Stimulated activated CD8-positive, alpha-beta memory T cell treated with anti-CD3 and anti-CD28 coated beads, Interleukin-15, amount 100 ng/mL, for 1 hour (primary cell): Measurements from ENCODE around the gene STH.

Experiments
- DNase-seq: peaks from one replicate; pipeline ENCODE4 v3.0.0-alpha.2; 2020; ENCODE audit warnings: low read depth

STH gene

DNA sequence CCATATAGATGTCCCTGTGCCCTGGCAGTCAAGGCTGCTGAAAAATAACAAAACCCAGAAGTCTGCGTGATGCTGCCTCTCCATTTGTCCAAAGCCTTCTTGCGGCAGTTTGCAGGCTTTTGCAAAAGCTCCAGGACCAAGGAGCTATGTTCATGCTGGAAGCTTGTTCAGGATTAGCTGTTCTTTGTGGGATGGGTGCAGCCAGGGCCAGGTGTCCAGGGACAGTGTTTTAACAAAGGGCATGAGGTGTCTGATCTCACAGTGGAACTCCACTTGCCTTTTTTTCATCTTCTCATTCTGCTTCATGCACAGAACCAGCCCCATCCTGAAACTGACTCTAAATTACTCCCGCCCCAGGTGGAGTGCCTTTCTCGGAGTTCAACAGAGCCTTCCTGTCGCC lies 31.7 kb upstream of the STH start:
- no peak for DNase-seq

DNA sequence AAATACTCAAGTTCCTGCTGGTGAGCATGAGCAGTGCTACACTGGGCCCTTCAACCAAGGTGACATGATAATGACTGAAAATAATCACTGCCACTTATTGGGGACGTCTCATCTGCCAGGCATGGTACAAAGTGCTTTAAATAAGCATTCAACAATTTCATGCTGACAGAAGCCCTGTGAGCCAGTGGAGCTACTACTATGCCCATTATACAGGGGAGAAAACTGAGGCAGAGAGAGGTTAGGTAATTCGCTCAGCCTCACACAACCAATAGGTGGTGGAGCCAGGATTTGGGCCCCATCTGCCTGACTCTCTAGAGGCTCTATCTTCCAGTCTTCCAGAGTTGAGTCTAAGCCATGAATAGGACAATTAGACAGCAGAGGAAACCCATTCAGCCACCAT lies 30.3 kb upstream of the STH start:
- no peak for DNase-seq

DNA sequence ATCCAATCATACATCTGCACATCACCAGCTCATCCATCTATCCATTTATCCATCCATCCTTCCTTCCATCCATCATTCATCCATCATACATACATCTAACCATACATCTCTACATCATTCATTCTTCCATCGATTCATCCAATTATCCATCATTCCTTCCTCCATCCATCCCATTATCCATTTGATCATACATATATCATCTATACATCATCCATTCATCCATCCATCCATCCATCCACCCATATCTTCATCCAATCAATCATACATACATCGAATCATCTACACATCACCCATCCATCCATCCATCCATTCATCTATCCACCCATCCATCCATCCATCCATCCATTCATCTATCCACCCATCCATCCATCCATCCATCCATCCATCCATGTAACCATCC lies 29.3 kb upstream of the STH start:
- DNase-seq: no peak

DNA sequence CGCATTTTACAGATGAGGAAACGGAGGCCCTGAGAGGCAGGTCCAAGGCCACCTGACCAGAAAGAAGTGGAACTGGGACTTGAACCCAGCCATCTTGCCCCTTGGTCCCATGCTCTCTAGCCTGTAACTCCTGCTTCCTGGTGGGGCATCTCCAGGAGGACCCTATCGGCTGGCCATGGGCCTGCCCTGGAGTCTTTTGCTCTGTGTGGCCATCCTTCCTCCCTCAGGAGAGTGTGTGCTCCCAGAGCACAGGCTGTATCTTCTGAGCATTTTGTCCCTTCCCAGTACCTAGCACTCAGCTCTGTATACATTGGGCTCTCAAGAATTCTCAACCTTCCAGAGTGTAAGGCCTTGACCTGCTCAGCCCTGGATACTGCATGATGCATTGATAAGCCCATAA lies 28.4 kb upstream of the STH start:
- DNase-seq: no peak

DNA sequence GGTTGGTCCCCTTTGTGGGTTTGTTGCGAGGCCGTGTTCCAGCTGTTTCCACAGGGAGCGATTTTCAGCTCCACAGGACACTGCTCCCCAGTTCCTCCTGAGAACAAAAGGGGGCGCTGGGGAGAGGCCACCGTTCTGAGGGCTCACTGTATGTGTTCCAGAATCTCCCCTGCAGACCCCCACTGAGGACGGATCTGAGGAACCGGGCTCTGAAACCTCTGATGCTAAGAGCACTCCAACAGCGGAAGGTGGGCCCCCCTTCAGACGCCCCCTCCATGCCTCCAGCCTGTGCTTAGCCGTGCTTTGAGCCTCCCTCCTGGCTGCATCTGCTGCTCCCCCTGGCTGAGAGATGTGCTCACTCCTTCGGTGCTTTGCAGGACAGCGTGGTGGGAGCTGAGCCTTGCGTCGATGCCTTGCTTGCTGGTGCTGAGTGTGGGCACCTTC lies 27.3 kb upstream of the STH start:
- no peak for DNase-seq

DNA sequence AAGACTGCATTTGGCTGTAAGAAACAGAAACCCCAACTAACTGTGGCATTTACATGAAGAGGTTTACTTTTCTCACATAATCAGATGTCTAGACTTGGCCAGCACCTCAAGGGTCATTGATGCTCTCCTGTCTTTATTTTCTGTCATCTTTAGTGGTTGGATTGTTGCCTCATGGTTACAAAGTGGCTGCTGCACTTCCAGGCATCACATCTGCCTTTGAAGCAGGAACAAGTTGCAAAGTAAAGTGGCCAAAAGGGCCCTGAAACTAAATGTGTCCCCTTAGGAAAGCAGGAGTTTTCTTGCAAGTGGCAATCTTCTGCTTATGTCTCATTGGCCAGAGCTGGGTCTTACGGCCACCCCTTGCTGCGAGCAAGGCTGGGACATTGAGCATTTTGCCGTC lies 26.5 kb upstream of the STH start:
- DNase-seq: no peak

DNA sequence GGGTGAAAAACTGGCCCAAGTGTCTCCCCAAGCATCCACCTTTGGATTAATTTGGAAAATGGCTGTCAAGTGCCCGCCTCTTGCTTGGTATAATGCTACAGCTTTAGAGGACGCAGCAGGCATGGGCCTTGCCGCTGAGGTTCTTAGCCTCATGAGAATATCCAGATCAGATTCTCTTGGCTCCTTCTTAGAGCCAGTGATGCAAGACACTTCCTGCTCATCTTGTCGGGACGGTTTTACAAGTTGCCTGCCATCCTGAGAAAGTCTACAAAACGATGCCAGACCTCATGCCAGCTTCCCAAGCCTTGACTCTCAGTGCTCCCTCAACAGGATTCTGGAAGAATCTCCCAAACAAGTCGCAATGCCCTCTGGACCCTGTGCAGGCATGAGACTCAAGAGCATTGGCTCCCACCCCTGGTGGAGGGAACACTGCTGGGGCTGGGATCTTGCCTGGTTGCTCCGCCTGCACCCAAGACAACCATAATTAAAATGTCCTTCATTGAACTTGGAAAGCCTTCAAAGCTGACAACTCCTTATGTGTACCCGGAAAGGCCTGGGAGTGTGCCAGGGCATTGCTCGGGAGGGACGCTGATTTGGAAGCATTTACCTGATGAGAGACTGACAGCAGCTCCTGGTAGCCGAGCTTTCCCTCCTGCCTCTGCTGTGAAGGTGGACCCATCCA lies 25.8 kb upstream of the STH start:
- DNase-seq: no peak

DNA sequence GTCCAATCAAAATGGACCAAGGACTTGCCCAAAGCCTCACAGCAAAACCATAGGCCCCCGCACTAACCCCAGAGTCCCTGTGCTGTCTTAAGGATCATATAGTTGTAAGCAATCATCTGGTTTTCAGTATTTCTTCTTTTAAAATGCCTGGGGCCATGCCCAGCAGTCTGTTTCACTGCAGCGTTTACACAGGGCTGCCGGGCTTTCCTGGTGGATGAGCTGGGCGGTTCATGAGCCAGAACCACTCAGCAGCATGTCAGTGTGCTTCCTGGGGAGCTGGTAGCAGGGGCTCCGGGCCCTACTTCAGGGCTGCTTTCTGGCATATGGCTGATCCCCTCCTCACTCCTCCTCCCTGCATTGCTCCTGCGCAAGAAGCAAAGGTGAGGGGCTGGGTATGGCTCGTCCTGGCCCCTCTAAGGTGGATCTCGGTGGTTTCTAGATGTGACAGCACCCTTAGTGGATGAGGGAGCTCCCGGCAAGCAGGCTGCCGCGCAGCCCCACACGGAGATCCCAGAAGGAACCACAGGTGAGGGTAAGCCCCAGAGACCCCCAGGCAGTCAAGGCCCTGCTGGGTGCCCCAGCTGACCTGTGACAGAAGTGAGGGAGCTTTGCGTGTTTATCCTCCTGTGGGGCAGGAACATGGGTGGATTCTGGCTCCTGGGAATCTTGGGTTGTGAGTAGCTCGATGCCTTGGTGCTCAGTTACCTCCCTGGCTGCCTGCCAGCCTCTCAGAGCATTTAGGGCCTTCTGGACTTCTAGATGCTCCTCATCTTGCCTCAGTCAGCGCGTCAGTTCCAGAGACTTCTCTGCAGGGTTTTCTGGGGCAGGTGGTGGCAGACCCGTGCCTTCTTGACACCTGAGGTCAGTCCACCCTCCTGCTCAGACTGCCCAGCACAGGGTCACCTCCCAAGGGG lies 24.8 kb upstream of the STH start:
- DNase-seq: no peak

DNA sequence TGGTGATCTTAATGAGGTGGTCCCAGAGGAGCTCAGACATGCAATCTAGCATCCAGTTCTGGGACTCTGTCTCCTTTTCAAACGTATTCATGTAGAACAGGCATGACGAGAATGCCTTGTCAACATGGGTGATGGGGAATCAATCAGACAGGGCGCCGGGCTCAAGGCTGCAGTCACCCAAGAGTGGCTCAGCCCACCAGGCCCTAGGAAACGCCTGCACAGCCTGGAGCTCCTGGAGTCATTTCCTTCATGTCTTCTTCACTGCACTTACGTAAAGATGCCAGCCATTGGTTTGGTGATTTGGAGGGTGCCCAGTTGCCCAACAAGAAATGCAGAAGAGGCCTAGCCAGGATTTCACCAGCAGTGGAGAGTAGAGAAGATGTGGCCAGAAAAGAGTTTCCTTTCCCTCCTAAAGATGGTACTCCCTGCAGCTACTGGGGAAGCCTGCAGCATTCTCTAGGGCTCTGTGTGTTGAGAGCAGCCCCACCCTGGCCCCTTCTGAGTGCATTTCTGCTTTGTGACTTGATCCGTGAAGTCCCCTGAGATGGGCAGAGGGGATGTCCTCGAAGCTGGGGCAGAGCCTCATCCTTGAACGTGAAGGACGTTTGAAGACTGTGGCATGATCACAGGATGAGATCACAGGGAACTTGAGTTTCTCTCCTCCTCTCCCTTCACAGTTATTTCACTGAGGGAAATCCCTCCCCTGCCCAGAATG lies 24.0 kb upstream of the STH start:
- no peak for DNase-seq

DNA sequence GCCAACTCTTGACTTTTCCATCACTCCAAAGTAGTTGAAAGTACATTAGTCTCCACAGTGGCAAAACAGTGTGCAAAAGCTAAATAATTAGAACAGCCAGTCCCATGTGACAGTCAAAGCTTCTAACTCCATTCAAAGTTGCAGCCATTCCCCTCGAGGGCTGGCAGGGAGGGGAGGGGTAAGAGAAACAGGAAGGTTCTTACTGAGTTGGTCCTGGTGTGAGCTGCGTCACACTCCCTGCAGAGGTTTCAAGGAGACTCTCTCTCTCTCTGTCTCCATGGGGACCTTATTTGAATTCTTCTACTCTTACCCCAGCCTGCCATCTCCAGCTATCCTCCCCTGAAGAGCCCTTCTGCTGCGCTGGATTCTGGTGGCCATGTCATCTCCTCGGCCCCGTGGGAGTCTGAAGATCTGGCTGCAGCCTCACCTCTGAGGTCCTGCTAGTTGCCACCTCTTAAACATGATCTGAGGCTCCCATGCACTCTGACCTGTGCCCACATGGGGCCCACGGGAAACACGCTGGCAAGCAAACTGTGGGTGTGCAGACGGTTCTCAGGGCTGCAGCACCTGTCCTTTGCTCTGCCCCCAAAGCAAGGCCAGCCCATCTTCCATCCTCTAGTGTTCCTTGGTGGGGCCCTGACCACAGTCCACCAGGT lies 23.3 kb upstream of the STH start:
- no peak for DNase-seq

DNA sequence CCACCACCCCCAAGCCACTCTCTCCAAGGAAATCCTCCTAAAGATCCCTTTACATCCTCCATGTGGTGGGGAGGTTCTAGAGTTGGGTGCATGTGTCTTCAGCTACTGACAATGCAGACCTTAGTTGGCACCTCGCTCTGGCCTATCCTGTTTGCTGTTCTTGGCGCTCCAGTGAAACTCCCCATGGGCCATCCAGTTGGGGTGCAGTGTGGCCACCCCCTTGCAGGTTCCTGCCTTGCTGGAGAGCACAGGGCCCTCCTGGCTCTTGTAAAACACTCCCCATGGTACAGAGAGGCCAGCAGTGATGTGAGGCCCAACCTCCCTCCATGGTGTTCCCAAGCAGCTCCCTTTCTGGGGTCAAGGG lies 22.7 kb upstream of the STH start:
- DNase-seq: no peak

DNA sequence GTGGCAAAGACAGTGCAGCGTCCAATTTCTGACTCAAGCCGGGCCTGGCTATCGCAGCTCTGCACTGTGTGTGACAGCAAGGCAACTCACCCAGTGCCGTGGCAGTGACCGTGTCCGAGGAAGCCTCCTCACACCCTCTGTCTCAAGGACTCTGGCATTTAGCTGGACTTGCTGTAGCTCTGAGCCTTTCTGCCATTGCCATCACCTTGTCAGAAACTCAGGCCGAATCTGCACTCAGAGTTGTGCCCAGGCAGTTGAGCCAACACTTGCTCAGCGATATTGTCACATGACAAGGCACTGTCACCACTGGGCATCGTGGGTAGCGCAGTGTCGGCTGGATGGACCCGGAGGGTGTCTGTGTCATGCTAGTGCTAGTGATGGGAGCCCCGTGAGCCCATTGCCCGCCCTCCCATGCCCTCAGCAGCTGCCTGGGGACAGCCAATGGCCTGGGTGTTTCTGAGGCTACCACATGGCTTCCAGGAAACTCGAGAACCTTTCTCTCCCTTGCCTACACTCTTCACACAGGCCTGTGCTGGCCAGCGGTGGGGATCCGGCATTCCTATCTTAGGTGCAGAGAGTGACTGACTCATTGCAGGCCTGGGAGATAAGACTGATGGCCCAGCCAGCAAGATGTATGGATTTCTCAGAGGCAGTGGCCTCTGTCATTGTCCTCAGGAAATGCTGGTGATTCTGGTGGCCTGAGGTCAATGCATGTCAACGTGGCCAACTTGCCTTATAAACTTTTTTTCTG lies 22.1 kb upstream of the STH start:
- DNase-seq: no peak

DNA sequence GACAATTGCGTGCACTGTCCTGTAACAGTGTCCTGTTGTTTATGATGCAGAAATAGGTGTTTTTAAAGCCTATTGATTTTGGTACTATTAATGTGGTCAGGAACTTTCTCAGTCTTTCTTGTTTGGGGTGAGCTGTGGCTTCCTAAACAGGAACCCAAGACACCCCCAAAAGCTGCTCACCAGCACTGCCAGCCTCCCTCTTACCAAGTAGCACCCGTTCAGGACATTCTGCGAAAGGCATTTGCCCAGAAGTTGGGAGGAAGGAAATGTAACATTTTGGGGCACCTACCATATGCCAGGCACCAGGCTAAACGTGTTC lies 21.6 kb upstream of the STH start:
- DNase-seq: no peak

DNA sequence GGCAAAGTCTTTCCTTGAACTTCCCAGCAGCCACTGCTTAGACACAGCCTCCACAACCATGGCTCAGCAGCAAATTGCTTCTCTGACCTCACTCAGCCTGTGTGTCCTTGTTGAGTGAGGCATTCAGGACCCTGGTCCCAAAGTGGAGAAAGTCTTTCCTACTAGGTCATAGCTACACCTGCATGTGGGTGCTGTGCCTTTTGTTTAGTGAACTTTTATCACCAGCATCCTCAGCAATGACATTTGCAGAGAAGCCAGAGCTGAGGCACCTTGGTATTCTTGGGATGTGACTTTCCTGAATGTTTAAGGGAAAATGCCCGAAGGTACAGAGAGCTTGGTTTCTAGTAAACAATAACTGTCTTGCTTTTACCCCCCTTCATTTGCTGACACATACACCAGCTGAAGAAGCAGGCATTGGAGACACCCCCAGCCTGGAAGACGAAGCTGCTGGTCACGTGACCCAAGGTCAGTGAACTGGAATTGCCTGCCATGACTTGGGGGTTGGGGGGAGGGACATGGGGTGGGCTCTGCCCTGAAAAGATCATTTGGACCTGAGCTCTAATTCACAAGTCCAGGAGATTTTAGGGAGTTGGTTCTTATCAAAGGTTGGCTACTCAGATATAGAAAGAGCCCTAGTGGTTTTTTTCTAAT lies 20.9 kb upstream of the STH start:
- DNase-seq: no peak

DNA sequence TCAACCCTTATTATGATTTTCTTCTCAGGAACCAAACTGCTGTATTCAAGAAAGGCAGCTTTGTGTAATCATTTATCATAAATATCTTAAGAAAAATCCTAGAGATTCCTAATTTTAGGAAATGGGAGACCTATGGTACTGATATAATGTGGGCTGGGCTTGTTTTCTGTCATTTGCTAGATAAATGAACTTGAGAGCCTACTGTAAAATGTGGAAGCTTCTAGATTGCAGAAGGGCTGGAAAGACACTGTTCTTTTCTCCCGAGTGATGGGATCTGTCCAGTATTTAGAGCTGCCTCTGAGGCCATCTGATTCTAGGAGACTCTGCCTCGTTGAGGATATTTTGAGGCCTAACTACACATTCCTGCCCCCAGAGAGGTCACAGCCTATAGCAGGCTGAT lies 19.9 kb upstream of the STH start:
- DNase-seq: no peak

DNA sequence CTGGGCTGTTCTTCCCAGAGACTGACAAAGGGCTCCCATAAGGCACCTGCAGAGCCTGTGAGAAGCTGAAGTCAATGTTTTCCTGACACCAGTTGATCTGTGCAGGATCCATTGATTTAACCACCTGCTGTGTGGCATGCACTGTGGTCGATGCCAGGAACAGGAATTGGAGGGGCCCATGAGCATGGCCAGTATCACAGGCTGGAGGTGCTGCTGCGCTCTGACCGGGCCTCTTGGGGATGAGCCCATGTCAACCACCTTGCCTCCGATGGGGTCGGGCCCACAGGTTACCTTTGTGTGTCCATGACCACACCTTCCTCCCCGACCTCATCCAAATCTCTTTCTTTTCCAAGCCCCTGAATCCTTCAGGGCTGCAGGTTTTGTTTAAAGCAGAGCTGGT lies 18.2 kb upstream of the STH start:
- DNase-seq: no peak

DNA sequence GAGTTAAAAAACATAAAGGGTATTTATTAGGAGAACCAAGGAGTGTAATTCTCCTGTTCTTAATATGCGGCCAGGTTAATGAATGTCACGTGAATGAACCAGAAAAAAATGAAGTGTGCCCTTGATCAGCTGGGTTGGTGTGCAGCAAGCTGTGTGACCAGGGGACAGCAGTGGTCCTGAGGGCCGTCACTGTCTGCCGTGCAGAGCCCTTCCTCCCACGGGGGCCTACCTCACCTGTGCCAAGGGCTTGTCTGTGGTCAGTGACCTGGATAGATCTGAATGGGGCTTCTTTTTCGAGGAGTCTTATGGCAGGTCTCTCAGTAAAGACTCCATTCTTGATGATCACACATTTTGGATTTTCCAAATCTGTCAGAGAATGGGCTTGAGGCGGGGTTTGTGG lies 17.7 kb upstream of the STH start:
- DNase-seq: no peak

DNA sequence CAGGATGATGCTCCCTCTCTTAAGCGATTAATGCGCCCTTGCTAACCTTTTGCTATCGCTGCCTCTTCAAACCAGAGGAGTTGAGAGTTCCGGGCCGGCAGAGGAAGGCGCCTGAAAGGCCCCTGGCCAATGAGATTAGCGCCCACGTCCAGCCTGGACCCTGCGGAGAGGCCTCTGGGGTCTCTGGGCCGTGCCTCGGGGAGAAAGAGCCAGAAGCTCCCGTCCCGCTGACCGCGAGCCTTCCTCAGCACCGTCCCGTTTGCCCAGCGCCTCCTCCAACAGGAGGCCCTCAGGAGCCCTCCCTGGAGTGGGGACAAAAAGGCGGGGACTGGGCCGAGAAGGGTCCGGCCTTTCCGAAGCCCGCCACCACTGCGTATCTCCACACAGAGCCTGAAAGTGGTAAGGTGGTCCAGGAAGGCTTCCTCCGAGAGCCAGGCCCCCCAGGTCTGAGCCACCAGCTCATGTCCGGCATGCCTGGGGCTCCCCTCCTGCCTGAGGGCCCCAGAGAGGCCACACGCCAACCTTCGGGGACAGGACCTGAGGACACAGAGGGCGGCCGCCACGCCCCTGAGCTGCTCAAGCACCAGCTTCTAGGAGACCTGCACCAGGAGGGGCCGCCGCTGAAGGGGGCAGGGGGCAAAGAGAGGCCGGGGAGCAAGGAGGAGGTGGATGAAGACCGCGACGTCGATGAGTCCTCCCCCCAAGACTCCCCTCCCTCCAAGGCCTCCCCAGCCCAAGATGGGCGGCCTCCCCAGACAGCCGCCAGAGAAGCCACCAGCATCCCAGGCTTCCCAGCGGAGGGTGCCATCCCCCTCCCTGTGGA lies 16.0 kb upstream of the STH start:
- no peak for DNase-seq

DNA sequence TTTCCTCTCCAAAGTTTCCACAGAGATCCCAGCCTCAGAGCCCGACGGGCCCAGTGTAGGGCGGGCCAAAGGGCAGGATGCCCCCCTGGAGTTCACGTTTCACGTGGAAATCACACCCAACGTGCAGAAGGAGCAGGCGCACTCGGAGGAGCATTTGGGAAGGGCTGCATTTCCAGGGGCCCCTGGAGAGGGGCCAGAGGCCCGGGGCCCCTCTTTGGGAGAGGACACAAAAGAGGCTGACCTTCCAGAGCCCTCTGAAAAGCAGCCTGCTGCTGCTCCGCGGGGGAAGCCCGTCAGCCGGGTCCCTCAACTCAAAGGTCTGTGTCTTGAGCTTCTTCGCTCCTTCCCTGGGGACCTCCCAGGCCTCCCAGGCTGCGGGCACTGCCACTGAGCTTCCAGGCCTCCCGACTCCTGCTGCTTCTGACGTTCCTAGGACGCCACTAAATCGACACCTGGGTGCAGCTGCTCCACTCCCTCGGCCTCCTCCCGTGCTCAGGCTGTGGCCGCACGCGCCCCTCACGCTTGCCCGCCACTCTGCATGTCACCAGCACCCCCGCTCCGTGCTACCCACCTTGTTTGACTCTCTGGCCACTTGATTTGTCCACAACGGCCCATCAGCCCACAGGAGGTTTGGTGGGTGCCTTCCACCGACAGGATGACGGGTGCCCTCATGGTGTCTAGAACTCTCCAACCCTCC lies 15.3 kb upstream of the STH start:
- no peak for DNase-seq

DNA sequence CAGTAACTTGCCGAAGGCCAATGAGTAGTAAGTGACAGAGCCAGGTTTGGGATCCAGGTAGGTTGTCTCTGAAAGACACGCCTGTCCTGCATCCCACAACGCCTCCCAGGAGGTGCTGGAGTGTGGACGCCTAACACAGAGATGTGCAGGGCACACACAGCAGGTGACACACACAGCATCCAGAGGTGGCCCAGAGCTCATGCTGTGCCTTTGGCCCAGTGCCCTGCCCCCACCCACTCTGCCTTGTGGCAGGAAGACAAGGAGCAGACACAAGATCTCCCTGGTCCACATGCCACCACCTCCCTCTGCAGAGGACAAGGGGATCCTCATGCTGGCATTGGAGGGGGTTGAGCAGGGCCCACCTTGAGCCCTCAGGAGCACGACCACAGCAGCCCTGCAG lies 14.7 kb upstream of the STH start:
- DNase-seq: no peak
